Hindlimb muscle (tissue), 1 donor: ENCODE data around the gene TRIM46. TPM values are rescaled to one million over a fixed set of nuclear protein-coding genes. Genes with fewer than 3 reads are reported as not detected.

ENCODE experiments used
- DNase-seq: peaks from one replicate; pipeline ENCODE4 v3.0.0-alpha.2; 2013
- polyA plus RNA-seq: library from polyadenylated mRNA; unstranded; fragments of 120-200 nt; gene quantifications from one replicate; pipeline ENCODE4 v1.2.1, GENCODE V29; 2013; ENCODE audit not compliant: insufficient read length

The TRIM46 gene
- polyA plus RNA-seq, 1 donor: 0.40 TPM

GRCh38 chr1:155171836-155172731 is 1.6 kb upstream of the TRIM46 start:
- no peak for DNase-seq

GRCh38 chr1:155172732-155173477 is 744 bp upstream of the TRIM46 start, which contains the start of gene KRTCAP2:
Gene KRTCAP2 (minus strand): TSS chr1:155173304. CDS start chr1:155173224, 80 bp downstream.
- peak; percentile 94 for DNase-seq

DNA sequence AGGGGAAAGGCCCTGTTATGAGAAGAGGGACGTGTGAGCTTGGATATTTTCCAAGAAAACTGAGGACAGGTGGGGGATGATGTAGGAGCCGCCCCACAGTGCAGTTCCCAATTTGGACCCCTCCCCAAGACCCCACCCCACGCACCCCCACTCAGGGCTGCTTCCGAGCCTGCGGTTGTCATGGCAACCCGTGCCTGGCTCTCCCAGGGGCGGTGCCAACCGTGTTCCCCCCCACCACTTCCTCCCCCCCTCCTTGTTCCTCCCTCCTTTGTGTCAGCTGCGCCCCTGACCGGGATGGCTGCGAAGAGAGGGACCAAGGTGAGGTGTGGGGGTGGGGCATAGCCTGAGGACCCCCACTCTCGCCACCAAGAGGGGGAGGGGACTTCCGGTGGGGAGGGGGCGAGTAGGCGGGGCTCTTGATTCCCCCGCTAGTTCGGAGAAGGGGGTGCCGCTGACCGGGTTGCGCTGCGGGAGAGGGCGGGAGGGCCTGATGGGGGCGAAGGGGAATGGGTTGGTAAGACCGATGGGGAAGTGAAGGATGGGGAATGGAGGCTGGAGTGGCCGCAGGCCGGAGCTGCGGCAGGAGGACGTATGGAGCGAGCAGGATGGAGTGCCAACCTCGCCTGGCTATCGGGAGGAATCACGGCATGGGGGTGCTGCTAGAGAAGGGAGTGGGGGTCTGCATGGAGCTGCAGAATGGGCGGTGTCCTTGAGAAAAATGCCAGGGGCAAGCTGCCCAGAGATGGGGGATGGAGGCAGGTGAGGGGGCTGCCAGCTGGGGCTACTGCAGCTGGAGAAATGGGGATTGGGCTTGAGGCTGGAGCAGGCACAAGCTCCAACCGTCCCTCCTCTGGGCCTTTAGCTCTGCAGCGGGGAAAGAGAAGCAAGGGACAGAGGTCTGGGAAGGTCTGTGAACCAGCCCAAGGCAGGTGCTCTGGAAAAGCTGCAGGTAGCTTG is 953 bp downstream of the TRIM46 start:
- no peak for DNase-seq

- DNase-seq: no peak
Observed at GRCh38 chr1:155175281-155175926, 1.8 kb downstream of the TRIM46 start.

GRCh38 chr1:155175927-155176371 is 2.3 kb downstream of the TRIM46 start:
- no peak for DNase-seq

DNA sequence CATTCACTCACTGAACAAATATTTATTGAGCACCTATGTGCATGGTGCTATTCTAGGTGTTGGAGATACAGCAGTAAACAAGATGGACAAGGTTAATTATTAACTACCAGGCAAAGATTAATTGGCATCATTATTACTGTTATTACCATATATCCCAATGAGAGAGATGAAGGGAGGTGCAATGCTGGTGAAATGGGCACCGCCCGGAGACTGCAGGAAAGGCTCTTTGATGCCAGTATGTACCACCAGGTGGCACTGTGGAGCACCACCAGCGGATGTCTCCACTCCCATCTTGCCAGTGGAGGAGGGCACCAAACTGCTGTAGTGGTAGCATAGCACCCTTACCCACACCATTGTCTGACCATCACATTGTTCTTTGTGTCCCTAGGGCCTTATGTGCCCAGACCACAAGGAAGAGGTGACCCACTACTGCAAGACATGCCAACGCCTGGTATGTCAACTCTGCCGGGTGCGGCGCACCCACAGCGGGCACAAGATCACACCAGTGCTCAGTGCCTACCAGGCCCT is 3.0 kb downstream of the TRIM46 start:
- peak; percentile 67 for DNase-seq

GRCh38 chr1:155177192-155177917 is 3.7 kb downstream of the TRIM46 start:
- DNase-seq: no peak

GRCh38 chr1:155177918-155178281 is 4.3 kb downstream of the TRIM46 start:
- no peak for DNase-seq

GRCh38 chr1:155178441-155179111 is 4.9 kb downstream of the TRIM46 start:
- no peak for DNase-seq

DNA sequence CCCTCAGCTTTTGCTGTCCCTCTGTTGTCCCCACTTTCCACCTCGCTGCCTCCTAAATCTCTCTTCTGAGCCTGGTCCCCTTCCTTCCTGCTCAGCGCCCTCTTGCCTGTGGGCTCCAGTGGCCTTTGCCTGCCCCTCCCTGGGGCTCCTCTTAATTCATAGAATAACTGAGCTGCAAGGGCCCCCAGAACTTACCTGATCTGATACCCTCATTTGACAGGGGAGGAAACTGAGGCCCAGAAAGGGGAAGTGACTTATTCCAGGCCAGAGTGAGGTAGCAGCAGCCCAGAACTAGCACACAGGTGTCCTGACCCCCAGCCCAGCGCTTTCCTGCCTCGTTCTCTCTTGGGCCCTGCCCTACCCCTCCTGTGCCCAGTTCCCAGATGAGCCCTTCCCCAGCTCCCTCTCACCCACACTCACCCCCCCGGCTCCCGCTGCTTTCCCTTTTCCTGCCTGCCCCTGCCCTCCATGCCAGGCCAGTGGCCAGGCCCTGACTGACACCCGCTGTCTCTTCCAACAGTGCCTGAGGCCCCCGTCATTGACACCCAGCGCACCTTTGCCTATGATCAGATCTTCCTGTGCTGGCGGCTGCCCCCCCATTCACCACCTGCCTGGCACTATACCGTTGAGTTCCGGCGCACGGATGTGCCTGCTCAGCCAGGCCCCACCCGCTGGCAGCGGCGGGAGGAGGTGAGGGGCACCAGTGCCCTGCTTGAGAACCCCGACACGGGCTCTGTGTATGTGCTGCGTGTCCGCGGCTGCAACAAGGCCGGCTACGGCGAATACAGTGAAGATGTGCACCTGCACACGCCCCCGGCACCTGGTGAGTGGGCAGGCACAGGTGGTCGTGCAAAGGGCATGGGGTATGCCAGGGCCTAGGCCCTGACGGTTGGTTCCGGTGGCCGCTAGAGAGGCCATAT is 5.7 kb downstream of the TRIM46 start:
- DNase-seq: no peak

DNA sequence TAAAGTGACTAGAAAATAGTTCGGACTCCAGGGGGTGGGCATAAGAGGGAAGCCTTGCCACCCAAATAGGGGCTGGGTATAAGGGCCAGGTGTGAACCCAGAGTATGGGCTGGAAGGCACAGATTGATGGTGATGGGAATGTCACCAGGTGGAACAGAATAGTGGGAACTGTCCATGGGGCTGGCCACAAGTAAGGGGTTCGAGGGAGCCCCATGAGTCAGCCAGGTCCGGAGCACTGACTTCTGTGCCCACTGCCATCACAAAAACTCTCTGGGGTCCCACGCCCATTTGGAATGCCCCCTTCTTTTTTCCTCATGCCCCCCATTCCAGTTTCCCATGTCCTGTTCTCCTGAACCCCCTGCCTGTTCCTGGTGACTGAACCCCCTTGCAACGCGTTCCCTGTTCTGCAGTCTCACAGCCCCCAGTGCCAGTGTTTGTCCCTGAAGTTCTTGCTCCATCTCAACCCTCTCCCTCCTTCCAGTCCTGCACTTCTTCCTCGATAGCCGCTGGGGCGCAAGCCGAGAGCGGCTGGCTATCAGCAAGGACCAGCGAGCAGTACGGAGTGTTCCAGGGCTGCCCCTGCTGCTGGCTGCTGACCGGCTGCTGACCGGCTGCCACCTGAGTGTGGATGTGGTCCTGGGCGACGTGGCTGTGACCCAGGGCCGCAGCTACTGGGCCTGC is 7.9 kb downstream of the TRIM46 start:
- DNase-seq: no peak

GRCh38 chr1:155182052-155182550 is 8.5 kb downstream of the TRIM46 start:
- no peak for DNase-seq

DNA sequence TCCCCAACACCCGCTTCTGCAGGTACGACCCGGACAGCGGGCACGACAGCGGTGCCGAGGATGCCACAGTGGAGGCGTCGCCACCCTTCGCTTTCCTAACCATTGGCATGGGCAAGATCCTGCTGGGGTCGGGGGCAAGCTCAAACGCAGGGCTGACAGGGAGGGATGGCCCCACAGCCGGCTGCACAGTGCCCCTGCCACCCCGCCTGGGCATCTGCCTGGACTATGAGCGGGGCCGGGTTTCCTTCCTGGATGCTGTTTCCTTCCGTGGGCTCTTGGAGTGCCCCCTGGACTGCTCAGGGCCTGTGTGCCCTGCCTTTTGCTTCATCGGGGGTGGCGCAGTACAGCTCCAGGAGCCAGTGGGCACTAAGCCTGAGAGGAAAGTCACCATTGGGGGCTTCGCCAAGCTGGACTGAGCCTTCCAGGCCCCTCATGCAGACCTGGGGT is 10.1 kb downstream of the TRIM46 start:
- no peak for DNase-seq

GRCh38 chr1:155184351-155184811 is 10.7 kb downstream of the TRIM46 start:
- DNase-seq: no peak

DNA sequence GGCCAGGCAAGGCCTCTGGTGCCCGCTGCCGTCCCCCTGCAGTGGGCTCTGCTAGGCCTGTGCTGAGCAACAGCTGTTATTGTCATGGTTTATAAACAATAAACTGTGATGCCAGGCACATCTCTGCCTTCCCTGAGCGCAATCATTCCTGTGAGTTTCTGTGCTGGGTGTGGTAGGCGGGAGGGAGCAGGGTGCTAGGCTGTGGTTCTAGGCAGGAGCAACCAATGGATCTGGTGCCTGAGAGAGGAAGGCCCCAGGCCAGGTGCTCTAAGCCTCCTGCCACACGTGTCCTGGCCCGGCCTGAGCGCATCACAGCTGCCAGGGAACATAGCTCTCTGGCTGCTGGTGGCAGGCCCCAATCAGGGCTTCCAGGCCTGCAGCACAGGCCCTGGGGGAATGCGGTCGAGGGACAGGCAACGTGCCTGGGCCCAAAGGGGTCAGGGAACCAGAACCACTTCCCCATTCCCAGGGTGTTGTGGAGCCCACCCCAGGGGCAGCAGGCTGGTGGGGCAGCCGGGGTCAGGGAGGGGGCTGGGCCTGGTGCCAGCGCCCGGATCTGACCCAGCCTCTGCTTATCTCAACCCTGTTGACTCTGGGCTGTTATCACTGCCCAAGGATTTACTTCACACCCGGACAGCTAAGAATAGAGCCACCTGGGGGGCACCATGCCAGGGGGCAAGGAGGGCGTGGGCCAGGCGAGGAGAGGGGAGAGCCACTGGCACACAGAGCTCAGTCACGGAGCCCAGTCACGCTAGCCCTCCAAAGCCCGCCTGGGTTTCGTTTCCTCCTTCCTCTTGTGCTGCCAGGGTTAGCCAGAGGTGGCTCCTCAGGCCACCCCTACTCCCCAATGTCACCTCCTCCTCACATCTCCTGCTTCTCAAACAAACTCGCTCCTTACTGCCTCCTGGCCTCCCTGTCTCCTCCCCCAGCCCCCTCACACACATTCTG is 11.5 kb downstream of the TRIM46 start:
- no peak for DNase-seq

DNA sequence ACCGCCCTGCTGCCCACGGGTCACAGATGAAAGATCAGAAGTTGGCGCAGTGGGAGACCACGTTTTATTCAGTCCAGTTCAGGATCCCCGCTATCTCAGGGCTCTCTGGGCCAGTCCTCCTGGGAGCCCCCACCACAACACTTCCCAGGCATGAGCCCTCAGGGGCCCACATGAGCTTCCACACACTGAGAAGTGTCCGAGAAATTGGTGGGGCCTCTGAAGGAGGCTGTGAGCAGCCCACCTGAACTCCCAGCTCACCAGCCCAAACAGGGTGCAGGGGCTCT is 12.1 kb downstream of the TRIM46 start:
- DNase-seq: no peak
